GM10266 (cell line): Measurements from ENCODE around the gene TTC7B.

Experiments
- DNase-seq: peaks from one replicate; pipeline ENCODE4 v3.0.0; 2012; ENCODE audit errors: extremely low spot score
- CTCF ChIP-seq: IDR thresholded peaks from 2 replicates; pipeline ENCODE4 v1.5.1; 2012; ENCODE audit warnings: mild to moderate bottlenecking, low read depth; ENCODE audit not compliant: control insufficient read depth, insufficient read depth; ENCODE audit errors: missing control alignments

Gene TTC7B

GRCh38 chr14:90803249-90803648 is 13.0 kb downstream of the TTC7B start:
- no peak for DNase-seq
- no peak for TF ChIP-seq CTCF

- DNase-seq: no peak
- TF ChIP-seq CTCF: no peak
Measured at GRCh38 chr14:90799420-90799819, 16.8 kb downstream of the TTC7B start.

GRCh38 chr14:90797919-90798318 is 18.3 kb downstream of the TTC7B start:
- DNase-seq: no peak
- TF ChIP-seq CTCF: no peak

- no peak for TF ChIP-seq CTCF
Measured at GRCh38 chr14:90797451-90797850, 18.8 kb downstream of the TTC7B start.

GRCh38 chr14:90796329-90796728 is 19.9 kb downstream of the TTC7B start:
- DNase-seq: no peak
- no peak for TF ChIP-seq CTCF

More at GRCh38 chr14:90797451-90797850, 18.8 kb downstream of the TTC7B start:
- no peak for DNase-seq

- no peak for TF ChIP-seq CTCF
- no peak for DNase-seq
Measured at GRCh38 chr14:90795744-90796143, 20.5 kb downstream of the TTC7B start.

- no peak for DNase-seq
- TF ChIP-seq CTCF: no peak
Measured at GRCh38 chr14:90791486-90791885, 24.7 kb downstream of the TTC7B start.
